H1 (cell line): ENCODE results near the gene PLP2. TPM values are rescaled to one million over a fixed set of nuclear protein-coding genes. Genes with fewer than 3 reads are reported as not detected.
A peak's percentile ranks its signal among the peaks of the same experiment; 100 is the strongest.

Experiments used
- CHD7 ChIP-seq: fragments of 300-600 bp; sonication (generic); IDR thresholded peaks from 2 replicates; pipeline ENCODE4 v1.7.1; 2012; ENCODE audit warnings: low read length, moderate library complexity, mild to moderate bottlenecking, inconsistent platforms; ENCODE audit not compliant: insufficient replicate concordance
- CTCF ChIP-seq, 3 experiments: IDR thresholded peaks; 1 replicate in 2 of 3; 2 replicates in 1 of 3; pipeline versions ENCODE4 v1.5.1 to v1.6.1; 2011; ENCODE audit warnings: low read length in 3 of 3, mild to moderate bottlenecking in 3 of 3, inconsistent platforms in 2 of 3, low read depth in 1 of 3, moderate library complexity in 1 of 3; ENCODE audit not compliant: insufficient read depth in 1 of 3; ENCODE audit errors: control extremely low read depth in 1 of 3
- MAFK ChIP-seq: IDR thresholded peaks from 2 replicates; pipeline ENCODE4 v1.6.1; 2012; ENCODE audit warnings: low read depth, mild to moderate bottlenecking, improper control_type of control experiment, low read length
- NRF1 ChIP-seq: IDR thresholded peaks from 2 replicates; pipeline ENCODE4 v1.6.1; 2011; ENCODE audit warnings: mild to moderate bottlenecking, low read depth, low read length, improper control_type of control experiment
- RAD21 ChIP-seq, 2 experiments: IDR thresholded peaks in 1 of 2; conservative IDR thresholded peaks in 1 of 2; 2 replicates each; pipeline ENCODE4 v1.6.1; 2011; ENCODE audit warnings: low read depth in 2 of 2, low read length in 2 of 2, improper control_type of control experiment in 1 of 2, inconsistent platforms in 1 of 2, mild to moderate bottlenecking in 1 of 2, moderate library complexity in 1 of 2
- RFX5 ChIP-seq: IDR thresholded peaks from 2 replicates; pipeline ENCODE4 v1.6.1; 2011; ENCODE audit warnings: low read depth, low read length, improper control_type of control experiment, borderline replicate concordance
- TAF1 ChIP-seq: IDR thresholded peaks from 2 replicates; pipeline ENCODE4 v1.6.1; 2011; ENCODE audit warnings: mild to moderate bottlenecking, low read depth, low read length
- TBP ChIP-seq: IDR thresholded peaks from 2 replicates; pipeline ENCODE4 v1.6.1; 2011; ENCODE audit warnings: low read depth, low read length, improper control_type of control experiment
- polyA plus RNA-seq, 7 experiments: library from polyadenylated mRNA; depleted of rRNA in 3 of 7; stranded (reverse) in 5 of 7; unstranded in 2 of 7; fragments of >200 nt in 5 of 7; fragments of 200-250 nt in 2 of 7; gene quantifications; 1 replicate in 5 of 7; 2 replicates in 1 of 7; 4 replicates in 1 of 7; pipeline versions ENCODE4 v1.2.1 to v1.2.3, GENCODE V29; 2011 to 2013; ENCODE audit warnings: missing spikeins in 2 of 7, mixed read lengths in 2 of 7
- total RNA-seq: library from RNA; stranded (reverse); fragmentation: NEBNext Ultra II Directional; extraction: Animal tissue kit (Norgen Biotek cat#: 25700); gene quantifications from 2 replicates; pipeline ENCODE4 v1.2.1, GENCODE V29; 2021

The PLP2 gene
- total and polyA plus RNA-seq, 2 of the 8 experiments (the other 6 are each of a cell fraction or from before 2014, with no cell fraction given) = 10.3 to 23.4 TPM

DNA sequence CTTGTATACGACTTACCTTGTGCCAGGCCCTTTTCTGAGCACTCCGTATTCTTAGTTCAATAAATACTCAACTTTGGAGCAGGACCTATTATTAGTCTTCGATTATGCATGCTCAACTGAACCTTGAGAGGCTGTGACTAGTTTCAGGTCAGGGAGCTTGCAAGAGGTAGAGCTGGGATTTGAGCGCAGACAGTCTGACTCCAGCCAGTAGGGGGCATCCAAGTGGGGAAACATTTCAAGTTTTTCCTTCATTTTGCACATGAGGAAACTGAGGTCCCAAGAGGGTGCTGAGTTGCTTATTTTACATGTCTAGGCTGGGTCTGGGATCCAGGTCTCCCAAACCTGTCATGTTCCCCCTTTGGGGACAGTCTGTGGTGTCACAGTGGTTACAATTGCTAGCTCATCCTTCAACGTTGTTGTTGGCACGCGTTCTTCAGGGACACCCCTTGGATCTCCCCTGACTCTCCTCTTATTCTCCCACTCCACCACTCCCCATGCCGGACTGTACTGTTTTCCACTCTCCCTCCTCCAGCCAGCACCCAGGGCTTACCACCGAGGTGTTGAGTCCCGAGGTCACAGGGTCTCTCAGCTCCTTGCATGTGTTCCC, 21.1 kb downstream of the PLP2 start (continued):
- TF ChIP-seq CHD7 = no peak
- peak; percentile 35 to 57; a peak in 3 of 4 replicates for TF ChIP-seq RAD21 (IDR thresholded peaks at IDR 0.05 in 1 of 2, conservative IDR thresholded peaks at IDR 0.05 in 1 of 2; ENCODE audit: low read depth in 2 of 2, low read length in 2 of 2)
- TF ChIP-seq TBP = no peak
- no peak for TF ChIP-seq NRF1
- no peak for TF ChIP-seq TAF1
- TF ChIP-seq RFX5 = no peak
- peak in 2 of 3 experiments; percentile 56 to 63; a peak in 3 of 4 replicates for TF ChIP-seq CTCF (IDR thresholded peaks at IDR 0.05; ENCODE audit: control extremely low read depth in 1 of 3, insufficient read depth in 1 of 3, low read depth in 1 of 3, low read length in 3 of 3)
- no peak for TF ChIP-seq MAFK
